NCI-H1436 (cell line): ENCODE measurements around the gene KAZN.

Experiments used
- DNase-seq: peaks from one replicate; lab custom pipeline; 2025; lab: John Stamatoyannopoulos, UW

KAZN gene

GRCh38 chr1:14647777-14648176, 49.3 kb downstream of the KAZN start:
- DNase-seq = no peak

DNA sequence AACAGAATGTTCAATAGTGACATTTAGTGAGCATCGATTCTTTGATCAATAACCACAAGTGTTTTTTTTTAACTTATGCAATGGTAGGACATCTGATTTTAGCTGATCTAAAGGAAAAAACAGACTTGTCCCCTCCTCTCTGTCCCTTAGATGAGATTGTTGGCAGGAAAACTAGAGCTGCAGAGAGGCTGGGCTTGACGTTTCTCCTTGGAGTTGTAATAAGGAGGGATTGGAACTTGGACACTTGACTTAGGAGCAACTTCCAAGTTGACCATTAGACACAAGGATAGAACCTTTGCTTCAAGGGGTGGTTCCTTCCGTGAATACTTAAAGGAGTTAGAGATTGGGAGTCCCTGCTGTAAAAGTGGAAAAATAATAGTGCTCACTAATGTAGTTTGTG, 49.9 kb downstream of the KAZN start:
- DNase-seq = no peak

DNA sequence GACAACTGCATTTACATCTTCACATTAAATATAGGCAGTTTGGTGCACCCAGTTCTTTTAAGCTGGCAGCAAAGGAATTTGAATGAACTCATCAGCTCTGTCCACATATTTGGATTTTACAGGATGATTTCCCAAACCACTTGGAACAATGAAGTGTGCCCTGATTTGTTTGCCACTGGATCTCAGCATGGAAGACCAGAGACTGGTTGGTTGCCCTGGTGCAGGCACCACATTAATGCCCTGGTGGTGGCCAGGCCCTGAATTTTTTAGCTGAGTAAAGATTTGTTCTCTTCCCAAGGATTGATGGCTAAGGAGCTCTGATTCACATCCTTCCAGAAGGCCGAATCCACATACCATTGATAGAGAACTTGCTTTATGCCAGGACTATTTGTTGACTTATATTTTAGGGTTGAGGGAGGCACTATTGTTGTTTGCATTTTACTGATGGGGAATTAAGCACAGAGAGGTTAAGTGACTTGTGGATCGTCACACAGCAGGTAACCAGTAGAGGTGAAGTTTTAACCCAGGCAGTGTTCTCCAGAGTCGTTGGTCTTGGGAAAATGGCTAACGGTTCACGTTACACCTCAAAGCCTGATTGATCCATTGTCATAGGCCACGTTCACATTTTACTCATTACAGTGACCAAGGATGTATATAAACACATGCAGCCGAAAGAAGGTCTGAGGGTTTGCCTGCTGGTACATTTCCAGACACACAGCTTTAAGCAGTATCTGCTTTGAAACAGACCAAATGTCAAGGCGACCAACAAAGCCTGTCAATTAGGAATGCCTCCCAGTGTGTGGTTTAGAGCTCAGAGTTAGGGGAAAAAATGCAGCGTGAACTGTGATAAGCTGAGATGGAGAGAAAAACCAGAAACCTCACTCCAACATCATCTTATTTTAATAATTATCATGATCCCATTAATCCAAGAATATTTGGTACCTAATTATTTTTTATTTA, 50.7 kb downstream of the KAZN start:
- DNase-seq = no peak

DNA sequence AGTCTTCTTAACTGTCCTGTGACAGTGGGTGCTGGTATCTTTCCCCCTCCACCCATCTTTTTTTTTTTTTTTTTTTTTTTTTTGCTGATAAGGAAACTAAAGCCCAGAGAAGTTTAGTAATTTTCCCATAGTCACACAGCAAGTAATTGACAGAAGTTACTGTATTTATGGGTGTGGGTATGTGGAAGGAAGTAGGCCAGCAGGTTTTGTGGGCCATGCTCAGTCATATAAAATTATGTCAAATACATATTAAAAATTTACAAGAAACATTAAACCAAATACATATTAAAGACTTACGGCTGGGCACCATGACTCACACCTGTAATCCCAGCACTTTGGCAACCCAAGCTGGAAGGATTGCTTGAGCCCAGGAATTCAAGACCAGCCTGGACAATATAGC, 51.5 kb downstream of the KAZN start:
- no peak for DNase-seq

DNA sequence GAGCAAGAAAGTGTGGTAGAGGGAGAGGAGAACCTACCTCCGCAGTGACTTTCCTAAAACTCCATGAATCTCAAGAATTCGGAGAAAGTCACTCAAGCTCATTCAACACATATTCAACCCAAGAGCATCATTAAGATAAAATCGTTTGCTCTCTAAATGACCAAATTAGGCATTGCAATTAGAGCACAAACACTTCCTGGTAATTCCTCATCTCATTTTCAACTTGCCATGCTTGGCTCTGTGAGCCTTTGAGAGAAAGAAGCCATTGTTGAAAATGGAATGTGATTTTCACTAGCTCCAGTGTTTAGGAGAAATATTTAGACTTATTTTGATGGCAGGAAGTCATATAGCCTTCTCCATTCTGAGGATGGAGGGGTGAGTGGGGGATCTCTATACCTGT, 52.5 kb downstream of the KAZN start:
- DNase-seq = no peak

- no peak for DNase-seq
Observed at GRCh38 chr1:14652840-14653239, 54.4 kb downstream of the KAZN start.

- DNase-seq = no peak
Observed at GRCh38 chr1:14653461-14653960, 55.0 kb downstream of the KAZN start.

DNA sequence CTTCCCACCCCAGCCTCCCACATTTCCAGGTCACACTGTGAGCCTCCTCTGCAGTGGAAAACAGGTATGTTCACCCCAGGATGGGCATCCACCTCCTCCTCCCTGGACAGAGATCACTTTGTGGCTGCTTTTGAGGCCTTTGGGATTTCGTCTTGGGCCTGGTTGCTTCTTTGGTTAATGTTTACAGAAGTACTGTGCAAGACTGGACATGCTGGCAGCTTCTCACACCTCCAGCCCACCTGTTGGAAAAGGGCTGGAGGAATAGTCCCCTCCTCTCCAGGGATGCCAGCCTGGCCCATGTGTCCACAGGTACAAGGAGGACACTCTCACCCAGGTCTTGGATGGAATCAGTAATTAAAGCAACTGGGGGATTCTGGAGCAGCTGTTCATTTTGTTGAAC, 56.1 kb downstream of the KAZN start:
- no peak for DNase-seq

DNA sequence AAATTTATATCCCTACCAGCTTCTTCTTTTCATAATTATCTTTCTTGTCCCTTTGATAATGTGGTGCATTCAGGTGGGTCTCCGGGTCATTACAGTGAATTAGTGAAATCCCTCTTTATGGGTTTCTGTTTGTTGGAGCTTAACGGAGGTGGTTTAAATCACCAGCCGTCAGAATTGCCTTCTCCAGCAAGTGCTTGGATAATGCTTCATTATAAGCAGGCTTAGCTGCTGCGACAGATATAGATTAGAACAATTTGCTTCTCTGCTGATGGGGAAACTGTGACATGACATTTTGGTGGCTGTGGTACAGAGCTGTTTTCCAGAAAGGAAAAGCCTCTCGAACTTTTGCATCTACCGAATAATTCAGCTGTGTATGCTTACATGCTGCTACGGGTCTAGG, 56.9 kb downstream of the KAZN start:
- DNase-seq = no peak

GRCh38 chr1:14656384-14656937, 58.0 kb downstream of the KAZN start:
- DNase-seq = no peak

DNA sequence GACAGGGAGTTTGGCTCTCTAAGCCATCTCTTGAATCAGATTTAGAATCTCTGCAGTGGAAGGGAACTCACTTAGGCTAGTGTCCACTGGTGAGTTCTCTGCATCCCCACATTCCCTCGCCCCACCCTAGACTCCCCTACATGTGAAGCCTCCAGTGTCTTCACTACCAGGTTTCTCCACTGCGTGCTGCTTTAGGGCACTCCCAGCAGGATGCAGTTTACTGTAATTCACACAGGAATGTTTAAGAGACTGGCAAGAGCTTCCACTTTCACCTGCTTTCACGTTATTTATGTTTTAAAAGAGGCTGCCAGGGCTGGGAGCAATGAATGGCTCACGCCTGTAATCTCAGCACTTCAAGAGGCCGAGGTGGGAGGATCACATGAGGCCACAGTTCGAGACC, 60.2 kb downstream of the KAZN start:
- no peak for DNase-seq

DNA sequence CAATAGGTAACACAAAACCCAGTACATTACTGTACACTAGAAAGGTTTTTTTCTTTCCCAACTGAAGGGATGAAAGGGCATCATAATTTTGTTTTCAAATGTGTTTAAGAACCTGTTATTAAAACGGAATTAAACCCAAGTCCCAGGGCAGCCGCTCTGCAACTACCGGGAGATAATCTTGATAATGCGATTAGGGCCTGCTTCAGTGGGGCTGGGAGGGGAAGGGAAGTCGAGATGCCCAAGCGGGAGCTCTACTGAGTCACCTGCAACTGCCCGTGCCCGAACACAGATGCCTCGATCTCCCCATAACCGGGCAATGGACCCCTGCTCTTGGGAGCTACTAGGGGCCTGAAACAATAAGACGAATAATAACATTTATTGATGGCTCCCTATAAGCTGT, 61.4 kb downstream of the KAZN start:
- no peak for DNase-seq

GRCh38 chr1:14660801-14661200, 62.3 kb downstream of the KAZN start:
- no peak for DNase-seq

- DNase-seq = no peak
Observed at GRCh38 chr1:14661222-14661621, 62.7 kb downstream of the KAZN start.

GRCh38 chr1:14662116-14662515, 63.6 kb downstream of the KAZN start:
- DNase-seq = no peak

DNA sequence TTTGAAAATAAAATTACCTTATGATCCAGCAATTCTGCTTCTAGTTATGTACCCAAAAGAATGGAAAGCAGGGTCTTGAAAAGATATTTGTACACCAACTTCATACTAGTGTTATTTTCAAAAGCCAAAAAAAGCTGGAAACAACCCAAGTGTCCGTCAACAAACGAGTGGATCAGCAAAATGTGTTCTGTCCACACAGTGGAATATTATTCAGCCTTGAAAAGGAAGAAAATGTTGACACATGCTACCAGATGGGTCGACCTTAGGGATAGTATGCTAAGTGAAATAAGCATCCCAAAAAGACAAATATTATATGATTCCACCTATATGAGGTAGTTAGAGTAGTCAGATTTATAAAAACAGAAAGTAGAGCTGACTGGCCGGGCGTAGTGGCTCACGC, 65.3 kb downstream of the KAZN start:
- no peak for DNase-seq

- no peak for DNase-seq
Observed at GRCh38 chr1:14666373-14666772, 67.9 kb downstream of the KAZN start.

- DNase-seq = no peak
Observed at GRCh38 chr1:14666962-14667650, 68.6 kb downstream of the KAZN start.

- DNase-seq = no peak
Observed at GRCh38 chr1:14667651-14667984, 69.1 kb downstream of the KAZN start.

DNA sequence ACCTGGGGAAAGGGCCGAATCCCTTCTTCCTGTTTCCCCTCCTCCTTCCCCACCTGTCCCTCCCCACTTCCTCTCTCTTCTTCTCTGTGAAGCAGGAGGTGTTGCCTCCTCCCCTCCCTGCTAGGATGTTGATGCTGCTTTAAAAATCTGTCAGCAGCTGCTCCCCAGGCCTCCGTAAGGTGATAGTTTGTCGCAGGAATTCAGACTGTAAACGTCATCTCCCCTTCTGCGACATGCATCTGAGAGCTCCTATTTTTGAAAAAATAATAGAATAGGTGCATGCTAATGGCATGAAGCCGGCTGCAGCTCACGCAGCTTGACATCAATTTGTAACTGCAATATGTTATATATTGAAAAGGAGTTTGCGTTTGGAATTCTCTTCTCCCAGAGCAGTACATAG, 70.1 kb downstream of the KAZN start:
- no peak for DNase-seq

GRCh38 chr1:14672005-14672404, 73.5 kb downstream of the KAZN start:
- DNase-seq = no peak

DNA sequence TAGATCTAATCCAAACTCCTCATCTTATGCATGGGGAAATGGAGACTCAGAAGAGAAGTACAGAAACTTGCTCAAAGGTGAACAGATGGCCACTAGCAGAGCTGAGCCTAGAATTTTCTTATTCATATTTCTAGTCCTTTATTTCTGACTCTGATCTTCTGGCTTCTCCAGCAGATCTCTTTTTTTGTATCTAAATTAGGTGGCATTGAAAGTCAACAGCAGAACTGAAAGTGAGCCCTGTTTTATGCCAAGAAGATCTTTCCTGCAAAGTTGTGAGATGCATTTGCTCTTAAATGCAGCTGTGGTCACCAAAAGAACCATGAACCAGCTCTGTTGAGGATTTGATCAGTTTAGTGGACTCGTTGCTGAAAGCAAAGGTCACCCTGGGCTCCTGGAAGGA, 75.5 kb downstream of the KAZN start:
- DNase-seq = no peak

DNA sequence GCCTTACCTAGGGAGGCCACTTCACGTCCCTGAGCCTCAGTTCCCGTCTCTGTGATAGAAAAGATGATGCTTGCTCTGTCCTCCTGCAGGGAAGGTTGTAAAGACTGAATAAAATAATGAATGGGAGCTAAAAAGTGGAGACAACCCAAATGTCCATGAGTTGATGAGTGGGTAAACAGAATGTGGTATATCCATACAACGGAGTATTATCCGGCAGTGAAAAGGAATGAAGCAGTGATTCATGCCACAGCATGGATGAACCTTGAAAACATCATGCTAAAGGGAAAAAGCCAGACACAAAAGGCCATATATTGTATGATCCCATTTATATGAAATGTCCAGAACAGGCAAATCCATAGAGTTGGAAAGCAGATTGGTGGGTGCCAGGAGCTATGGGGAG, 77.9 kb downstream of the KAZN start:
- DNase-seq = no peak
